NCI-H2081 (cell line): ENCODE results near the gene IL17A.

ENCODE experiments used
- DNase-seq, 2 experiments: peaks; one replicate each; lab custom pipeline; 2025; lab: John Stamatoyannopoulos, UW

The IL17A gene

GRCh38 chr6:52186075-52186474 is at the start of gene IL17A:
Gene IL17A (plus strand): TSS chr6:52186375. CDS start chr6:52186432, 57 bp downstream.
- no peak for DNase-seq

GRCh38 chr6:52136934-52137467 is 49.2 kb upstream of the IL17A start:
- DNase-seq = no peak

DNA sequence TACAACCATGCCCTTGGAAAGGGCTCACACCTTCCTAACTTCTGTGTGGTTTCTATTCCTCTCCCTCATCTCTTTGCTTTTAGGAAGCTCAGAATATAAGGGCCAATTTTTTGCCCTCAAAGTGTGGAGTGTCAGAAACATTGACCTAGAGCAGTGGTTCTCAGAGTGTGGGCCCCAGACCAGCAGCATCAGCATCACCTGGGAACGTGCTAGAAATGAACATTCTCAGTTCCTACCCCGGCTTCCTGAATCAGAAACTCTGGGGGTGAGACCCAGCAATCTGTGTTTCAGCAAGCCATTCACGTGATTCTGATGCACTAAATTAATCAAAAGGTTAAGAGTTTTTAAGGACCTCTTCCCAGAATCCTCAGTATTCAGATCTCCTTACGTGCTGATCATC is 47.9 kb upstream of the IL17A start:
- no peak for DNase-seq

- DNase-seq = no peak
These were observed 46.0 kb upstream of the IL17A start for GRCh38 chr6:52139985-52140680.

- no peak for DNase-seq
These were observed 44.6 kb upstream of the IL17A start for GRCh38 chr6:52141596-52141995.

DNA sequence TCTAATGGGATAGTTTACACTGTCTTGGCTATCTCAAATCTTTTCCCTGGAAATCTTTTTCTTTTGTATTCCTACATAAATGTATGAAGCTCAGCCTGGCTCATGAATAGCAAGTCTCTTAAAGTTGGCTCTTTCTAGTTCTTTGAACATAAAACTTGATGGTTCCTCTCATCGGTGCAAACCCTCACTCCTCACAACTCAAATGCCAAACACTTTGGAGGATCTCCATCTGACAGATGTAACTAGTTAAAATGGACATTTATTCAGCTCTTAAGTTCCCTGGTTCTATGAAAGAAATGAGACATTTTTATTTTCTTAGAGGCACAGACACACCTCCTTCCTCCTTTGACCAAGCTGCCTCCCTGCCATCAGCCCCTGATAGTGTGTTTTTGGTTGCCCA is 43.6 kb upstream of the IL17A start:
- DNase-seq = no peak

GRCh38 chr6:52143551-52143950 is 42.6 kb upstream of the IL17A start:
- no peak for DNase-seq

DNA sequence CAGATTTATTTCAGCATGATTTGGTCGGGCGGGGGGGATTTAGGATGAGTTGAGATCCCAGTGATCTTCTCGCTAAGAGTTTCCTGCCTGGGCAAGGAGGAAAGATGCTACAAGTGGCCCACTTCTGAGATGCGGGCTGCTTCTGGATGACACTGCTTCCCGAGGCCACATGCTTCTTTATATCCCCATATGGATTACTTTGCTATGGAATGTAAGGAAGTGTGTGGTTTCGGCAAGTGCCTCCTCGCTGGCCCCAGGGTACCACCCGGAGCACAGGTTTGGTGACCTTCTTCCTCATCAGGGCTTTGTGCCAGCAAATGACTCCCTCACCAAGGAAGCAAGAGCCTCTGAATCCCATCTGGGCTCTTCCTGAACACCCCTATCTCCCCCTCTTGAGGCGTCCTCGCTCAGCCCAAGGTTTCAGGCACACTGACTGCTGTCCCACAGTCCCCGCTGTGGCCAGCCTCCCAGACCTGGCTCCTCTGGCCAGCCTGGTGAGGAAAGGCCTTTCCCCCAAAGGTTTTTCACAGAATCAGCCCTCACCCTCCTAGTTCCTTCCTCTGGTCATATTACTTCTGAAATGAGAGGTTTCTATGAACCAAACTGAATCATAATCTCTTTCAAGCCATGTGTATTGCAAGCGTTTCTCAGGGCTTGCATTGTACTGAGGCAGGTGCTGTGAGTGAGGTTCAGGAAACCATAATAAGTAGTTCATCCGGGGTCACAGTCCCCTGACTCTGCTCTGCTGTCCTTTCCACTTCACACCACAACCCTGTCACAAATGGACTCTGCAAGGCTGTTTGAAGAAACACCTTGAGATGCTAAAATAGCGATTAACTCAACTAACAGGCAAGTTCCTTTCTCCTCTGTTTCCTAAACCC is 41.7 kb upstream of the IL17A start:
- DNase-seq = no peak

DNA sequence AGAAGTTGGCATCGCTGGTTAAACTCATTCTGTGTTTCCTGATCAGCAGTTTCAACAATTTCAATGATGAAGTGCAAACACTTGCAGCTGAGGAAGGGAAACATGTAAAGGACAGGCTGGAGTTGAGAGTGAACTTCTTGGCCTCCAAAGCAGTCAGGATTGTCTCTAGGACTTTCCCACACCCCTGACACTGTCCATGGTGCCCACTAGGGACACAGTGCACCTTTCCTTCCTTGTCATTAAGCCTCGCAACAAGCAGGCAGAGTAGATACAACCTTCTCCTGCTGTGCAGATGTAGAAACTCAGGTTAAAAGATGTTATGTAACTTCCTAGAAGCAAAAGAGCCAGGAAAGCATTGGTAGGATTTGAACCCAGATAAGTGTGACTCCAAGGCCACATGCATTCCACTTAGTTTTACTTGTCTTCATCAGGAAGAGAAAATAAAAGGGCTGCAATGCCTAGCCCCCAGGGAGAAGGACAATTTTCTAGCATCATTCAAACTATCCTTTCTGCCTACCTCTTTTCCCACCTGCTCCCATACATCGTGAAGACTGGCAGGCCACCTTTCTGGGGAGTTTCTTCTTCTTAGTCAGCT is 39.2 kb upstream of the IL17A start:
- no peak for DNase-seq

- DNase-seq = no peak
These were observed 37.1 kb upstream of the IL17A start for GRCh38 chr6:52149076-52149475.

- DNase-seq = no peak
These were observed 36.2 kb upstream of the IL17A start for GRCh38 chr6:52149949-52150348.

- DNase-seq = no peak
These were observed 34.1 kb upstream of the IL17A start for GRCh38 chr6:52152070-52152423.

DNA sequence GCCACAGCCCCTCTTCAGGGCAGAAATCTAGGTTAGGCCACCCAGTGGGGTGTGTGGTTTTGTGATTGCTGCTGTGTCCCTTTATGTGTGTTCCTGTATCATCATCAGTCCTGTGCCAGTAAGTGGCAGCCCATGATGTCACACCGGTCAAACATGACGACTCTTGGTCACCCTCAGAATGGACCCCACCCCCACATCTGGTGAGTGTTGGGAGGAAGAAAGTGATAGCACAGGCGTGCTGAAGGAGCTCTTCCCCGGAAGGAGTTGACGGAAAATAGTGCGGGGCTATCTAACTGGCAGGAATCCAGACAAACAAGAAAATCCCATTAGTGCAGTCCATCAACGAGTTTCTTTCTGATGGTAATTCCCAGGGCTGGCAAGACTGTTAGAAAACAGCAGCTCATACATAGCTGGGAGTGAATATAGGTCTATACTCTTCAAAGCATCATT is 33.4 kb upstream of the IL17A start:
- no peak for DNase-seq

DNA sequence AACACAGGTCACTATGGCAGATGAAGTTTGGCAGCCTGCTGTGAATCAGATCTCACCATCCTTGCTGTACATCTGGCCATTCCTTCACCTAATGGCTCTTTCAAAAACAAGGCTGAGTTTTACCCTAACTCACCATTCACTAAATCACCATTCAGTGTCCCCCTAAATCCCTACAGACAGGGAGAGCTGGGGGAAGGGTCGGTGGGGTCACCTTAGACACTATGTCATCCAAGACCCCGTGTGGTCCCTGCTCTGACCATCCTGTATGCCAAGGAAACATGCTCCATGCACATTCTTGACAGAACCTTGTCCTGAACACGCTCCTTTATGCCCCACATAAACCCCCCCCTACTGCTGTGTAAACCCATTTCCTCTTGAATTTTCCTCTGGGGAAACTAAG is 31.8 kb upstream of the IL17A start:
- DNase-seq = no peak

- DNase-seq = no peak
These were observed 30.2 kb upstream of the IL17A start for GRCh38 chr6:52155791-52156576.

DNA sequence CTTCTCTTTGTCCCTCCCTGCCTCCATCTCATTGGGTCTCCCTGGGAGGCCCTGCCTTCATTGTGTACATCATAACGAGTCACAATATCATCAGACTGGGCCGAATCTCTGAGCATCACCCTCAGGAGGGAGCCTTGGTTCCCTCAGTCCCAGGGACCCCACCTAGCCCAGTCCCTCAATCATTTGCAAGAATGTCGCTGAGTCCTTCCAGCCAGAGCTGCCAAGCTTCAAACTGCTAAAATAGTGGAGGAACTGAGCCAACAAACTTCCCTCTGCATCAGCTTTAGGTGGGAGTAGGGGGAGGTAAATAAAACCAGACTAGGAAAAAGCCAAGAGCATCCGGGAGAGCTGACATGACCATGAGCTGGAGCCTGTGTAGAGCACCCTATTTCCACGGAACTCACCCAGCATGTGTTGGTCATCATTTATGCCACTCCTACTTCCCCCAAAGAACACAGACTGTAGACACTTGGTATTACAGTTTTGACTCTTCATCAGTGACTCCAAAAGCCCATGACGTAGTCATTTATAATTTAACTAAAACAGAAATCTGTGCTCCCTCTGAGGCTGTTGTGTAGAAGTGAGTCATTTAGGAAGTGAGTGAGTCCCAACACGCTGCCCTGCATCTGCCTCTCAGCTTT is 28.8 kb upstream of the IL17A start:
- DNase-seq = no peak

DNA sequence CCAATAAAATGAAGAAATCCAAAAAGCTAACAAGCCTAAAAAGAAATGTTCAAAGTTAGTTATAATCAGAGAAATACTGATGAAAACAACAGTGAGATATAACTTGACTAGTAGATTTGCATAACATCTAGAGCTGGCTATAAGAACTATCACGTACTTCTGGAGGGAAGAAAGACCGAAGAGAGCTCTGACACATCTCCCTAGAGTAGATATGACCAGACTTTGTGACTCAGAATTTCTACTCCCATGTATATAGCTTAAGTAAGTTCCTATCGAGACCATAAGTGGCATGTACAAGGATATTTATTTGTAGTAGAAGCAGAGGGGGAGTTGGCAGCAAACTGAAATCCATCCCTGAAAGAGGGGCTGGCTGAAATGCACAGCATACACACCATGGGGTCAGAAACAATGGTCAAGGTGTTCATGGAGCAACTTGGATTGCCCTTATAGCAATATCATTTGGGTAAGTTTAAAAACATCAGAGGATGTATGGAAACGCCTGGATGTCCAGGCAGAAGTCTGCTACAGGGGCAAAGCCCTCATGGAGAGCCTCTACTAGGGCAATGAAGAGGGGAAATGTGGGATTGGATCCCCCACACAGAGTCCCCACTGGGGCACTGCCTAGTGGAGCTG is 25.6 kb upstream of the IL17A start:
- DNase-seq = no peak

- no peak for DNase-seq
These were observed 24.3 kb upstream of the IL17A start for GRCh38 chr6:52161689-52162438.

DNA sequence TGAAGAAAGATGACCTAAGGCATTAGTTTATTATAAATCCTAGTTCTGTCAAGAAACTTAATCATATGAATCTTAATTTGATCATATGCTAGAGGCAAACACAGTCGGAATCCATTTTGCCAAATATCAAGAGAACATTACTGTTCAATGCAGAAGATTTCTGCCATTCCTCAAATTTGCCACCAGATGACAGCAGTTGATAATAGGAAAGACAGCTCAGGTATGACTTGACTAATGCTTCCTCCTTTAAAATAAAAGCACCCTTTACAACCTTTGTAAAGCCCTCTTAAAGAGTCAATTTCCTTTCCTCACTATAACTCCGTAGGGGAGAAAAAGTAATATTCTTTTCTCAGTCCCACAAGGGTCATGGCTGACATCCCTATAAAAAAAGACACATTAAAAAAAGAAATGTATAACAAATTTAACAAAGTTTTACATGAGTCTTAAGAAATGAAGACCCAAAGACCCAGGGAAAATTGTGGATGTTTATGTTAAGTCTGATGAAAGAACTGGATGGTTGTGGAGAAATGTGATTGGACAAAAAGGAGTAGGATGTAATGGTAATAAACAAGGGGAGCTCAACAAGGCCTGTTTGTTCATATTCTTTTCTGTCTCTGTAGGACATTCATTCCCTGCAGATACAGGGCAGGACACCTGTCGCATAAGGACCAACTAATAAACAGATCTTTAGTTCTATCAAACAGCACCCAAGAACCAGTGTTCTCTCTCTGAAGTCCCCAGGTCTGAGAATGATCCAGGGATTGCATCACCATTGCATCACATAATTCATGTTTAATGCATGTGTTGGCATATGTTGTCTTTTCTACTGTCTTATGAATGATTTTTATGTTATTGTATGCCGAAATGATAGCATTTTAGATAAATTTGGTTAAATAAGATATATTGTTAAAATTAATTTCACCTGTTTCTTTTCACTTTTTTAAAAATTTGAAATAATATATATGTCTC is 23.0 kb upstream of the IL17A start:
- DNase-seq = peak; percentile 21 to 46
